GM12874 (cell line): ENCODE results near the gene RRP15.

Experiments
- TF ChIP-seq, protein P1 (sequence below): IDR thresholded peaks from 2 replicates; pipeline ENCODE4 v1.5.1; 2011; ENCODE audit warnings: low read depth, mild to moderate bottlenecking, control low read depth, low read length, moderate library complexity; ENCODE audit not compliant: insufficient read depth

The RRP15 gene

DNA sequence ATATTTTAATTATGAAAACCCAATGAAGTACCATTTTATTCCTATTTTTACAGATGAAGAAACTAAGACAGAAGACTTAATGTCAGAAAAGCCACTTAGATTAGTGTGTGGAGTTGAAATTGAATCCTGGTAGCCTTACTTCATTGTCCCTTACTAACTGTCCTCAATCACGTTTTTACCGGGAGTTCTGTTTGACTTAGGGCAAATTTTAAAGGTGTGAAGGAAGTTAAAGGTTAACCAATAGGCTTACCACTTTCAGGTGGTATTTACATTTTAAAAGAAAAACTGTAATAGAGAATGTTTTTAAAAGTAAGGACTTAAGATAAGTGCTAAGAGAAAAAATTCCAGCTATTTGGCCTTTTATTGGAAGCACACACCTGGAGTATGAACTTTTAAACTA, 12.4 kb downstream of the RRP15 start:
- TF ChIP-seq, protein P1, sequence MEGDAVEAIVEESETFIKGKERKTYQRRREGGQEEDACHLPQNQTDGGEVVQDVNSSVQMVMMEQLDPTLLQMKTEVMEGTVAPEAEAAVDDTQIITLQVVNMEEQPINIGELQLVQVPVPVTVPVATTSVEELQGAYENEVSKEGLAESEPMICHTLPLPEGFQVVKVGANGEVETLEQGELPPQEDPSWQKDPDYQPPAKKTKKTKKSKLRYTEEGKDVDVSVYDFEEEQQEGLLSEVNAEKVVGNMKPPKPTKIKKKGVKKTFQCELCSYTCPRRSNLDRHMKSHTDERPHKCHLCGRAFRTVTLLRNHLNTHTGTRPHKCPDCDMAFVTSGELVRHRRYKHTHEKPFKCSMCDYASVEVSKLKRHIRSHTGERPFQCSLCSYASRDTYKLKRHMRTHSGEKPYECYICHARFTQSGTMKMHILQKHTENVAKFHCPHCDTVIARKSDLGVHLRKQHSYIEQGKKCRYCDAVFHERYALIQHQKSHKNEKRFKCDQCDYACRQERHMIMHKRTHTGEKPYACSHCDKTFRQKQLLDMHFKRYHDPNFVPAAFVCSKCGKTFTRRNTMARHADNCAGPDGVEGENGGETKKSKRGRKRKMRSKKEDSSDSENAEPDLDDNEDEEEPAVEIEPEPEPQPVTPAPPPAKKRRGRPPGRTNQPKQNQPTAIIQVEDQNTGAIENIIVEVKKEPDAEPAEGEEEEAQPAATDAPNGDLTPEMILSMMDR: no peak

DNA sequence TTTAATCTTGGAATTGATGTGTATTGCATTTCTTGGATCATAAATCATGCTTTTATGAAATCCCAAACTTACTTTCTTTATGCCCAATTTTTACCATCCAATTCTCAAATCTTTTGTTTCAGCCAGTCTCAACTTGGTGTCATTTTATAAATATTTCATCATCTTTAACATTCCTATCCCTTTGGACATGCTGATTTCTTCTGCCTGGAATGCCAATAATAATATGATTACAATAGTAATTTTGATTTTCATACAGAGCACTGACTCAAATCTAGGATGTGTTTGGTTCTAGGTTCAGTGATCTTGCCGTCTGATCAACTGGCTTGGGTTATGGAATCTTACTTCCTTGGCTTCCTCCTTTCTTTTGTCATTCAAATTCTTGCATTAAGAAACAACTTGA, 12.8 kb downstream of the RRP15 start:
- TF ChIP-seq, protein P1: no peak

DNA sequence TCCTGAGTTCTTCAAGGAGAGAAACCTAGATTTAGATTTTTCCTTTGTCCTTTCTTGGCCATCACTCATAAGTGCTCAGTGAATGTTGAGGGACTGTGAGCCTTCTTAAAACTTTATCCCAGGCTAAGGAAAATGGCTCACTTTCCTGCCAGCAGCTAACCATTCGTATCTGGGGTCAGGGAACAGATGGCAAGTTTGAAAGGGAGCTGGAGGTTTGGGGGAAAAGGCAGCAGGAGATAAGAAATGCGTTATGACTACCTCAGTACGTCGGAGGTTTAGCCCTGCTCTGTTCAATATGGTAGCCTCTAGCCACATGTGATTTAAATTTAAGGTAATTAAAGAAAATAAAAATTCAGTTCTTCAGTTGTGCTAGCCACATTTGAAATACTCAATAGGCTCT, 13.3 kb downstream of the RRP15 start:
- TF ChIP-seq, protein P1: no peak

DNA sequence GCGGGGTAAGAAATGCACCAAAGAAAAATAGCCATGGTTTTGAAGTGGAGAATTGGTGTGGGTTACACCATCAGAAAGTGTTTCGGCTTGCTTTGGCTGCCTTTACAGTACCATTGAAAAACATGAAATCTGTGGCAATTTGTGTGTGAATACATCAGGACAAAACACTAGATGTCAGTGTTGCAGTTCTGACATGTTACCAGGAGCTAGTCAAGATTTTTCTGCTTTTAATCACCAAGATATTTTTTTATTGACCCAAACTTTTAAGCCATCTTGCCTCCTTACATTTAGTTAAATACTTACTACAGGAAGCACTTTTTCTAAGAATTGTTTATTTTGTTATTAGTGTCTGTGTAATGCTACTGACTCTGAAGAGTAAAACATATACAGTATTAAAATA, 14.3 kb downstream of the RRP15 start:
- TF ChIP-seq, protein P1: no peak

DNA sequence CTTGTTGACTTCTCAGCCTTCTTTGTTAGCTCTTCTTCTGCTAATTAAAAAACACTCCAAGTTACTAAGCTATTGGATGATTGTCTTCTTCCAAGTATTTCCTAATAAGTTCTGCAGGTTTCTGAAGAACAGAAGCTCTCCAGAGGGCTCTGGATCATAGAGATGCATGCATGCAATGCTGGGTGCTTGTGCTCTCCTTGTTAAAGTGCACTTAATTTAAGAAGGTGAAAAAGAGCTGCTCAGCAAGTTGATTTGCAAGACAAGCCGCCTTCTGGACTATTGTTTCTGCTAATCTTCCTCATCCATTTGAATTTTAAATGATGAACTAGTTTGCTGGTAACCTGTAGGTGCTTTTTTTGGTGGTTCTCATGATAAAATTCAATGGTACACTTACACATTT, 16.1 kb downstream of the RRP15 start:
- TF ChIP-seq, protein P1: no peak

DNA sequence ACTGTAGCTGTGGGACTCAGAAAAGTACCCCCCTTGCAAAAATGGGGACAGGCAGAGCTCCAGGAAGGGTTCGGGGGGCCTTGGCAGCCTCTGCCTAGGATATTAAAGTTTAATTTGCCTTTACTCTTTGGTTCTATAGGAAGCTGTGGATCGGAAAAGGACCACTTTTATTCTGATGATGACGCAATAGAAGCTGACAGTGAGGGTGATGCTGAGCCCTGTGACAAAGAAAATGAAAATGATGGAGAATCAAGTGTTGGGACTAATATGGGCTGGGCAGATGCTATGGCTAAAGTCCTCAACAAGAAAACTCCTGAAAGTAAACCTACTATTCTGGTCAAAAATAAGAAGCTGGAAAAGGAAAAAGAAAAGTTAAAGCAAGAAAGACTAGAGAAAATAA, 17.1 kb downstream of the RRP15 start:
- TF ChIP-seq, protein P1: no peak

DNA sequence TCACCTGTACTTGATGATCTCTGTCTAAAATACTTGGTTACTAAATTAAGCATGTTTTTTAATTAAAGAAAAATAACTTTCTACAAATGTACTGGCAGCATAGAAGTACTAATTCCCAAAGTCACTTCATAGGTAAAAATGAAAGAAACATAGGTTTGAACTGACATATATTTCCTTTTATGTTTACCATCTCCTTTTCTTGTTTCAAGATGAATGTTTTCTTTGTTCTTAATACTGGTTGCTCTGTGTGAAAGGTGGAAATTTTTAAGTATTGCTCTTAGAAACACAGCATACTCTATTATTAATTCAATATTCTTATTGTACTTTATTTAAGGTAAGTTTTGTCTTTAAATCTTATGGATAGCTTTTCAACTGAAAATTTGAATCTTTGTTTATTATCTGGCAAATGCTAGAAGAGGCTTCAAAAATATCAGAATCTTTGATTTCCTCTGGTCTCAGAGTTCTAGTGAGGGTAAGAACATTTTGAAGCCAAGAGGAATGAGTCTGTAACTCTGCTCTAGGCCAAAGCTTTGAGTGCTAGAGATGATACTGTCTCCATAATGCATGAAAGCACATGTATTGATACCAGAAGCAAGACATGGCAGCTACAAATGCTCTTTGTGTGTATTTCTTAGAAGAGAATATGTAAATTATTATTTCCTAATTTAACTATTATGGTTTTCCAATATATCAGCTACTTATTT, 18.2 kb downstream of the RRP15 start:
- TF ChIP-seq, protein P1: no peak
